Panc1 (cell line): ENCODE data around the gene HSPA12A.

Experiments used
- POLR2AphosphoS5 ChIP-seq: IDR thresholded peaks from 2 replicates; pipeline ENCODE4 v1.6.1; 2012; ENCODE audit warnings: mild to moderate bottlenecking, low read depth, low read length, moderate library complexity
- TF ChIP-seq, protein P1 (sequence below): fragments of 450-650 bp; IDR thresholded peaks from 2 replicates; pipeline ENCODE4 v1.5.1; 2017; ENCODE audit warnings: mild to moderate bottlenecking
- TF ChIP-seq, protein P2 (sequence below), 2 experiments: IDR thresholded peaks; 2 replicates each; pipeline ENCODE4 v1.6.1; 2011 to 2012; ENCODE audit warnings: low read depth in 2 of 2, control low read depth in 1 of 2, low read length in 1 of 2, mild to moderate bottlenecking in 1 of 2, moderate library complexity in 1 of 2; ENCODE audit not compliant: insufficient read depth in 1 of 2

DNA sequence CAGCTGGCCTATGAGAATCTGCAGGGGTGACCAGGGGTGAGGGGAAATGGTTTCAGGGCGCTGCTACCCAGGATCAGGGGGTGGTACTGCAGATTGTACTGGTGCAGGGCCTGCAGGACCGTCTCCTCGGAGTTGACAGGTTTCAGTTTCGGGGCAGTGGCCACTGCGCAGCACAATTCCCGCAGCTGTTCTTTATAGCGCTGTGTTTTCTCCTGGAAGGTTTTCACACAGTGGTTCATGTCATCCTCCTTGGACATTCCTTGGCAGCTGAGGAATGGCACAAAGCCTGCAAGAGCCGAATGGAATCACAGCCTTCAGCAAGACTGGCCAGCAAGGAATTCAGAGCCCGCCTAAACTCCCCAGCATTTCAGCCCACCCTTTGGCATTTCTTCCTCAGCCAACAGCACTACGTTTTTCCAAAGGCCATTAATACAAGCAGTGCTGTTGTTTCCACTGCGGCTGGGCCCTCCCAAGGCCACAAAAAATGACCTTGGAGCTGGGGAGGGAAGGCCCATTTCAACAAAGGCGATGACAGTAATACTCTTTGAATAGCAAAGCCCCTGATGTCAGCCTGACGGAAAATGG is 76.7 kb downstream of the HSPA12A start:
- TF ChIP-seq, protein P1, sequence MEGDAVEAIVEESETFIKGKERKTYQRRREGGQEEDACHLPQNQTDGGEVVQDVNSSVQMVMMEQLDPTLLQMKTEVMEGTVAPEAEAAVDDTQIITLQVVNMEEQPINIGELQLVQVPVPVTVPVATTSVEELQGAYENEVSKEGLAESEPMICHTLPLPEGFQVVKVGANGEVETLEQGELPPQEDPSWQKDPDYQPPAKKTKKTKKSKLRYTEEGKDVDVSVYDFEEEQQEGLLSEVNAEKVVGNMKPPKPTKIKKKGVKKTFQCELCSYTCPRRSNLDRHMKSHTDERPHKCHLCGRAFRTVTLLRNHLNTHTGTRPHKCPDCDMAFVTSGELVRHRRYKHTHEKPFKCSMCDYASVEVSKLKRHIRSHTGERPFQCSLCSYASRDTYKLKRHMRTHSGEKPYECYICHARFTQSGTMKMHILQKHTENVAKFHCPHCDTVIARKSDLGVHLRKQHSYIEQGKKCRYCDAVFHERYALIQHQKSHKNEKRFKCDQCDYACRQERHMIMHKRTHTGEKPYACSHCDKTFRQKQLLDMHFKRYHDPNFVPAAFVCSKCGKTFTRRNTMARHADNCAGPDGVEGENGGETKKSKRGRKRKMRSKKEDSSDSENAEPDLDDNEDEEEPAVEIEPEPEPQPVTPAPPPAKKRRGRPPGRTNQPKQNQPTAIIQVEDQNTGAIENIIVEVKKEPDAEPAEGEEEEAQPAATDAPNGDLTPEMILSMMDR: no peak
- no peak for TF ChIP-seq POLR2AphosphoS5
- TF ChIP-seq, protein P2, sequence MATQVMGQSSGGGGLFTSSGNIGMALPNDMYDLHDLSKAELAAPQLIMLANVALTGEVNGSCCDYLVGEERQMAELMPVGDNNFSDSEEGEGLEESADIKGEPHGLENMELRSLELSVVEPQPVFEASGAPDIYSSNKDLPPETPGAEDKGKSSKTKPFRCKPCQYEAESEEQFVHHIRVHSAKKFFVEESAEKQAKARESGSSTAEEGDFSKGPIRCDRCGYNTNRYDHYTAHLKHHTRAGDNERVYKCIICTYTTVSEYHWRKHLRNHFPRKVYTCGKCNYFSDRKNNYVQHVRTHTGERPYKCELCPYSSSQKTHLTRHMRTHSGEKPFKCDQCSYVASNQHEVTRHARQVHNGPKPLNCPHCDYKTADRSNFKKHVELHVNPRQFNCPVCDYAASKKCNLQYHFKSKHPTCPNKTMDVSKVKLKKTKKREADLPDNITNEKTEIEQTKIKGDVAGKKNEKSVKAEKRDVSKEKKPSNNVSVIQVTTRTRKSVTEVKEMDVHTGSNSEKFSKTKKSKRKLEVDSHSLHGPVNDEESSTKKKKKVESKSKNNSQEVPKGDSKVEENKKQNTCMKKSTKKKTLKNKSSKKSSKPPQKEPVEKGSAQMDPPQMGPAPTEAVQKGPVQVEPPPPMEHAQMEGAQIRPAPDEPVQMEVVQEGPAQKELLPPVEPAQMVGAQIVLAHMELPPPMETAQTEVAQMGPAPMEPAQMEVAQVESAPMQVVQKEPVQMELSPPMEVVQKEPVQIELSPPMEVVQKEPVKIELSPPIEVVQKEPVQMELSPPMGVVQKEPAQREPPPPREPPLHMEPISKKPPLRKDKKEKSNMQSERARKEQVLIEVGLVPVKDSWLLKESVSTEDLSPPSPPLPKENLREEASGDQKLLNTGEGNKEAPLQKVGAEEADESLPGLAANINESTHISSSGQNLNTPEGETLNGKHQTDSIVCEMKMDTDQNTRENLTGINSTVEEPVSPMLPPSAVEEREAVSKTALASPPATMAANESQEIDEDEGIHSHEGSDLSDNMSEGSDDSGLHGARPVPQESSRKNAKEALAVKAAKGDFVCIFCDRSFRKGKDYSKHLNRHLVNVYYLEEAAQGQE (IDR thresholded peaks at IDR 0.05; ENCODE audit: insufficient read depth in 1 of 2, low read depth in 2 of 2, low read length in 1 of 2): no peak
